GM11168 (cell line): Measurements from ENCODE around the gene ANO2.

ENCODE experiments used
- in situ Hi-C: fragments of 300-500 bp; cut with MboI; formaldehyde crosslinking; loops from one replicate; pipeline ENCODE4 v1.12.0; 2022; ENCODE audit warnings: low sequenced_read_pairs; ENCODE audit not compliant: unreplicated experiment

The ANO2 gene

GRCh38 chr12:5965950-5966383, 20.9 kb upstream of the ANO2 start:
- in situ Hi-C loops, result no loop called here

- in situ Hi-C loops, result no loop called here
Observed at GRCh38 chr12:5964913-5965900, 20.1 kb upstream of the ANO2 start.

GRCh38 chr12:5963515-5963914, 18.5 kb upstream of the ANO2 start:
- in situ Hi-C loops, result no loop called here

GRCh38 chr12:5960783-5961182, 15.7 kb upstream of the ANO2 start:
- in situ Hi-C loops, result no loop called here

GRCh38 chr12:5956987-5957386, 11.9 kb upstream of the ANO2 start:
- in situ Hi-C loops, result no loop called here

GRCh38 chr12:5954661-5955060, 9.6 kb upstream of the ANO2 start:
- in situ Hi-C loops, result no loop called here

- in situ Hi-C loops, result no loop called here
Observed at GRCh38 chr12:5953835-5954586, 9.0 kb upstream of the ANO2 start.

- in situ Hi-C loops, result no loop called here
Observed at GRCh38 chr12:5952031-5952430, 7.0 kb upstream of the ANO2 start.

- in situ Hi-C loops, result no loop called here
Observed at GRCh38 chr12:5948696-5949095, 3.6 kb upstream of the ANO2 start.

- in situ Hi-C loops, result no loop called here
Observed at GRCh38 chr12:5947006-5947405, 1.9 kb upstream of the ANO2 start.

GRCh38 chr12:5946388-5946787, 1.3 kb upstream of the ANO2 start:
- in situ Hi-C loops, result no loop called here

- in situ Hi-C loops, result no loop called here
Observed at GRCh38 chr12:5944688-5945070, 380 bp downstream of the ANO2 start.

GRCh38 chr12:5944053-5944452, 1.0 kb downstream of the ANO2 start:
- in situ Hi-C loops, result no loop called here

- in situ Hi-C loops, result no loop called here
Observed at GRCh38 chr12:5941907-5942306, 3.2 kb downstream of the ANO2 start.

- in situ Hi-C loops, result no loop called here
Observed at GRCh38 chr12:5927732-5928516, 17.1 kb downstream of the ANO2 start.

GRCh38 chr12:5925646-5926045, 19.4 kb downstream of the ANO2 start:
- in situ Hi-C loops, result no loop called here

GRCh38 chr12:5924342-5924741, 20.7 kb downstream of the ANO2 start:
- in situ Hi-C loops, result no loop called here

GRCh38 chr12:5923751-5924150, 21.3 kb downstream of the ANO2 start:
- in situ Hi-C loops, result no loop called here

GRCh38 chr12:5923043-5923605, 21.9 kb downstream of the ANO2 start:
- in situ Hi-C loops, result no loop called here
